Skin epidermis (tissue), 12 donors: ENCODE results near the gene SEC23B.
"Not testable (repeated sequence)": the region's sequence is repeated elsewhere in the genome, so short reads cannot be mapped to it uniquely, and the experiment has no call there.

Experiments used
- H3K27ac ChIP-seq, 21 experiments: fragments of 200-600 bp; sonication (generic) in 11 of 21; one replicate each; pipeline ENCODE4 v1.5.0; 2020; ENCODE audit warnings: mild to moderate bottlenecking in 3 of 21, inconsistent platforms in 2 of 21, moderate library complexity in 2 of 21
- H3K4me3 ChIP-seq, 7 experiments: fragments of 200-600 bp; sonication (generic) in 2 of 7; one replicate each; pipeline ENCODE4 v1.5.0; 2020; ENCODE audit warnings: inconsistent platforms in 2 of 7, mild to moderate bottlenecking in 2 of 7, moderate library complexity in 1 of 7

Gene SEC23B

GRCh38 chr20:18522066-18522465, 14.3 kb downstream of the SEC23B start:
- H3K27ac ChIP-seq, H3K4me3 ChIP-seq: not testable (repeated sequence)

DNA sequence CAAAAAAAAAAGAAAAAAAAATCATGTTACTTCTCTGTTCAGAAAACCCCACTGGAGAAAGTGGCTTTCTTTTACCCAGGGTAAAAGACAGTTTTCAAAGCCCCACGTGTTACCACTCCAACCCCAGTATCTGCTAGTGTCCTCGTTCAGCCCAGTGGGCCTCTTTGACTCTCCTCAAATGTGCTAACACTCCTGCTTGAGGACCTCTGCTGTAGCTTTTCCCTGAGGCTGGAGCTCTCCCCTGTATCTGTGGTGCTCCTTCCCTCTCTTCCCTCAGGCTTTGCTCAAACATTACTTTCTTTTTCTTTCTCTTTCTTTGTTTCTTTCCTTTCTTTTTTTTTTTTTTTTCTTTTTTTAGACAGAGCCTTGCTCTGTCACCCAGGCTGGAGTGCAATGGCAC, 15.3 kb downstream of the SEC23B start:
- no peak overlapping the region for H3K27ac ChIP-seq
- H3K4me3 ChIP-seq = no peak overlapping the region

DNA sequence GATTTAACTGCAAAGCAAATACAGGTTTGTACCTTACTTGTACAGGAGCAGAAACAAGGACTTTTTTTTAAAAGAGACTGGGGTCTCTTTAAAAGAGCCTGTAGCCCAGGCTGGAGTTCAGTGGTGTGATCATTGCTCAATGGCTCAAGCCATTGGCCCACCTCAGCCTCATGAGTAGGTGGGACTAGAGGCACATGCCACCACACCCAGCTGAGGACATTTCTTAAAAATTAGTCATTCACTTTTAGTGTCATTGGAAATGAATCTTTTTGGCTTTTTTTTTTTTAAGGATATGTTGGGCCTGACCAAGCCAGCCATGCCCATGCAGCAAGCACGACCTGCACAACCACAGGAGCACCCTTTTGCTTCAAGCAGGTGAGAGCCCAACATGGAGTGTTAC, 16.9 kb downstream of the SEC23B start:
- no peak overlapping the region for H3K27ac ChIP-seq
- no peak overlapping the region for H3K4me3 ChIP-seq

- H3K4me3 ChIP-seq, H3K27ac ChIP-seq: not testable (repeated sequence)
These were observed 19.0 kb downstream of the SEC23B start for GRCh38 chr20:18526761-18527160.

DNA sequence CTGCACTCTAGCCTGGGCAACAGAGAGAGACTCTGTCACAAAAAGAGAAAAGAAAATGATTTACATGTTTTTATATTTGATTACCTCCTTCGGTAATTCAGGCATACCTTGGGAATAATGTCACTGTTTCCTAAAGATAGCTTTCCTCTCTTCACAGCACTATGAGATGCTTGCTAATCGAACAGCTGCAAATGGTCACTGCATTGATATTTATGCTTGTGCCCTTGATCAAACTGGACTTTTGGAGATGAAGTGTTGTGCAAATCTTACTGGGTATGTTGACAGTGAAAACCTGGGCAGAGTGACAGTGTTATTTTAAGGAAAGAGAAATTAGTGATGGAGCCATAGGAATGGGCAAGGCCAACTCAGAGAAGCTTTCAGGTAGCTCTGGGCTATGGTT, 19.6 kb downstream of the SEC23B start:
- Histone ChIP-seq H3K4me3 (no peak overlapping the region), H3K27ac (no peak overlapping the region)

GRCh38 chr20:18527836-18528235, 20.1 kb downstream of the SEC23B start:
- no peak overlapping the region for H3K27ac ChIP-seq
- H3K4me3 ChIP-seq = no peak overlapping the region

DNA sequence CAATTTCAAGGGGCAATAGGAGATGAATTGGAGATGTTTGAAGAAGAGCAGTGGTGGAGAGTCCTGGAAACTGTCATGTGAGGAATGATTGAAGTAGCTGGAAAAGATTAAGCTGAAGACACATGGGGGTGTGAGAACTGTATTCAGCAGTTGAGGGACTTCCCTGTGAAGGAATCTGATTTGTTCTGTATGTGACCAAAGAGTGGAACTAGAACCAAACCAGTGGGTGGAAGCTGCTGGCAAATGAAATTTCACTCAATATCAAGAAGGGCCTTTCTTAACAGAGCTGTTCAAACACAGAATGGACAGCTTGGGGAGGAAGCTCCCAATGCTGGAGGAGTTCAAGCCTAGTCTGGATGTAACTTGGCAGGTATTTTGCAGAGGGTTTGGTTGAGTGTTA, 21.3 kb downstream of the SEC23B start:
- no peak overlapping the region for H3K4me3 ChIP-seq
- no peak overlapping the region for H3K27ac ChIP-seq

DNA sequence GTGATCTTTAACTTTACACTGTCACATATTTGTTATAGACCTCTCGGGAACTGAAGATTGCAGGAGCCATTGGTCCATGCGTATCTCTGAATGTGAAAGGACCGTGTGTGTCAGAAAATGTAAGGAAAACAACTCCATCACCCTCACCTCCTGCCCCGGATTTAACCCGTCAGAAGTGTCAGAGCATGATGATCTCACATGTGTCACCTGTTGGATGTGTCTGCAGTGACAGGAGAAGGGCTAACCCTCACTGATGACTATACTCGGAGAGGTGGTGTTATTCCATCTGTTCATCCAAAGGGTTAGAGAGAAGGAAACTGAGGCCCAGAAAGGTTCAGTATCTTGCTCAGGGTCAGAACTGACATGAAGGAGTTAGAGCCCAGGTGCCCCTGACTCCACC, 24.9 kb downstream of the SEC23B start:
- Histone ChIP-seq H3K4me3 (no peak overlapping the region), H3K27ac (no peak overlapping the region)

GRCh38 chr20:18533491-18533890, 25.8 kb downstream of the SEC23B start:
- no peak overlapping the region for H3K4me3 ChIP-seq
- H3K27ac ChIP-seq = no peak overlapping the region

- H3K4me3 ChIP-seq = no peak overlapping the region
- no peak overlapping the region for H3K27ac ChIP-seq
These were observed 26.4 kb downstream of the SEC23B start for GRCh38 chr20:18533978-18534644.

GRCh38 chr20:18537651-18538050, 29.9 kb downstream of the SEC23B start:
- no peak overlapping the region for H3K4me3 ChIP-seq

DNA sequence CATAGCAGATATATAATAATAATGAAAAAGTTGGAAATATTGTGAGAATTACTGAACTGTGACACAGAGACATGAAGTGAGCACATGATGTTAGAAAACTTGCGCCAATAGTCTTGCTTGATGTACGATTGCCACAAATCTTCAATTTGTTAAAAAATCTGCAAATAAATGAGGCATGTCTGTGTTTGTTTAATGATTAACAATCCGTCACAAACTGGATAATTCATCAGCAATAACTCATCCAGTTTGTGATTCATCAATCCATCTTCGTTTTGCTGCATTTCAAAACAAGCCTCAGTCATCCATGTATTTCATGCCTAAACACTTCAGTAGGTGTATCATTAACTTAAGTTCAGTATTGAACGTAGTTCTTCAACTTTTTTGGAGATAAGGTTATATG, 34.0 kb downstream of the SEC23B start:
- Histone ChIP-seq H3K4me3 (no peak overlapping the region), H3K27ac (no peak overlapping the region)

More at GRCh38 chr20:18537651-18538050, 29.9 kb downstream of the SEC23B start:
- no peak overlapping the region for H3K27ac ChIP-seq

DNA sequence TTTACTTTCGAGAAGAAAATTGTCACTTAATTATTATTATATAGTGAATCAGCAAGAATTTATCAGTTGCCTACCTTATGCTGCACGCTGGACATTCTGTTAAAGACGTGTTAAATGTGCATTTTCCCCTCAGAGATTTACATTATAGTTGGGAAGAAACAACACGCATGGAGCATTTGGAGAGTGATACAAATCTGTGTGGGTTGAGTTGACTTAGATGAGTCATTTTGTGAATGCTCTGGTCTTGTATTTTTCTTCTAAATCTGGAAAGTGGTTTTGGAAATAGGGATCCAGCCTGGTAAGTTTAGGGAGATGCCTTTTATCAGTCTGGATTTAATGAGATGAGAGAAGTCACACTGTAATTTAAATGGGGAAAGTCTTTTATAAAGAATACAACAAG, 35.5 kb downstream of the SEC23B start:
- no peak overlapping the region for H3K27ac ChIP-seq
- H3K4me3 ChIP-seq = no peak overlapping the region

DNA sequence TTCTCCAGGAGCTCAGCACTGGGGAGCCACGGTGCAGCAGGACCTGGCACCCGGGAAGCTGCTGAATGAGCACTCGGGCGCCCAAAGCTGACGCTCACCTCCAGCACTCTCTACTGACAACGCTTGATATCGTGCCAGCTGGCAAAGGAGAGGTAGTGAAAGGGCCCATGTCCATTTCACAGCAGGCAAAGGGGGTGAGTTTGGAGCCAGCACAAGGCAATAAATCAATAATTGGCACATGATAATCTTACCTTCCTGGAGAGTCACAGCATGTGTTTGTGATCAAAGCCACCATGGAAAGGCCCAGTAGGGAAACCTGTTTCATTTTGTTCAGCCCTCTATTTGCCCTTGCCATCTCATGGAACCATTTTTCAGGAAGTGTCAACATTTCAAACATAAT, 36.2 kb downstream of the SEC23B start:
- no peak overlapping the region for H3K27ac ChIP-seq

DNA sequence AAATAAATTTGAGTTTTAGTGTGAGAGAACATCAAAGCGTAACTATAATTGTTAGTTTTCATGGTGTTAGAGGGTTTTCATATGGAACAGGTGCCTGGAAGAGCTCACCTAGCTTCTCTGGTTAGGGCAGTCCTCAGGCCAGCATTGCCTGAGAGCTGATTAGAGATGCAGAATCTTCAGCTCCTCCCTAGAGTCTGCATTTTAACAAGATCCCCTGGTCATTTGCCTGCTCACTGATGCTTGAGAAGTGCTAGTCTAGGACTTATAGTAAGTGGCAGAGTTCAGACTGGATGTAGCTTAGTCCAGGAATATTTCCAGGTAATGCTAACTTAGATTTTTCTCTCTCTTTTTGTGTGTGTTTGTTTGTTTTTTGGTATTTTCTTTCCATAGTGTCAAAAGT, 37.8 kb downstream of the SEC23B start:
- no peak overlapping the region for H3K4me3 ChIP-seq

More for the DNA sequence above, 36.2 kb downstream of the SEC23B start:
- H3K4me3 ChIP-seq = no peak overlapping the region

DNA sequence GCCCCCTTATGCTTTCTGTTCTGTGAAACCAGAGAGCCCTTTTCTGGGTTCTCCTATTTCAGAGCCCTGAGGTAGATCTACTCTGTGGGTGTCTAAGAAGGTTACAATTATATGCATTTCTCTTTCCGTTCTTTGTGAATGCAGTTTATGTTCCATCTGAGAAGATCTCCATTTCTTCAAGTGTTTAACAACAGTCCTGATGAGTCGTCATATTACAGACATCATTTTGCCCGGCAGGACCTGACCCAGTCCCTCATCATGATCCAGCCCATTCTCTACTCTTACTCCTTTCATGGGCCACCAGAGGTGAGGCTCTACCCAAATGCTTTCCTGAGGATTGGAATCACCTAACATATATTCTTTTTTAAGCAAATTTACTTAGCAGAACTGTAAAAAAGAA, 40.7 kb downstream of the SEC23B start:
- Histone ChIP-seq H3K27ac (no peak overlapping the region), H3K4me3 (no peak overlapping the region)

More for the DNA sequence above, 37.8 kb downstream of the SEC23B start:
- no peak overlapping the region for H3K27ac ChIP-seq

DNA sequence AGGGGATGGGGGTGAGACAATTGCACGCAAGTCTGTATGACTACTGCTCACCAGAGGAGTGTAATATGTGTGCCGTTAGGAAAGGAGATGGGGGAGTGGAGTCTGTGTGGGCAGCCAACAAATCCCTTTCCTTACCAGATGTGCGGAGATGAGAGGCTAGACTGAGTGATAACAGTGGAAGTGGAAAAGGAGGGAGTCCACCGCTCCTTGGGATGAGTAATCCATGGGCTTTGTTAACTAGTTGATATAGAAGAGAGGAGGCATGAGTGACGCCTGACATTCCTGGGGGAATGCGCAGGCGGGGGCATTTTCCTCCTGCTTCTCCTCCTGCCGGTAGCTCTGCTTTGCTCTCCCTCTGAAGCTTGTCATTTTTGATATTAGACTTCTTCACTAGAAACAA, 46.0 kb downstream of the SEC23B start:
- H3K4me3 ChIP-seq = no peak overlapping the region
- H3K27ac ChIP-seq = no peak overlapping the region

DNA sequence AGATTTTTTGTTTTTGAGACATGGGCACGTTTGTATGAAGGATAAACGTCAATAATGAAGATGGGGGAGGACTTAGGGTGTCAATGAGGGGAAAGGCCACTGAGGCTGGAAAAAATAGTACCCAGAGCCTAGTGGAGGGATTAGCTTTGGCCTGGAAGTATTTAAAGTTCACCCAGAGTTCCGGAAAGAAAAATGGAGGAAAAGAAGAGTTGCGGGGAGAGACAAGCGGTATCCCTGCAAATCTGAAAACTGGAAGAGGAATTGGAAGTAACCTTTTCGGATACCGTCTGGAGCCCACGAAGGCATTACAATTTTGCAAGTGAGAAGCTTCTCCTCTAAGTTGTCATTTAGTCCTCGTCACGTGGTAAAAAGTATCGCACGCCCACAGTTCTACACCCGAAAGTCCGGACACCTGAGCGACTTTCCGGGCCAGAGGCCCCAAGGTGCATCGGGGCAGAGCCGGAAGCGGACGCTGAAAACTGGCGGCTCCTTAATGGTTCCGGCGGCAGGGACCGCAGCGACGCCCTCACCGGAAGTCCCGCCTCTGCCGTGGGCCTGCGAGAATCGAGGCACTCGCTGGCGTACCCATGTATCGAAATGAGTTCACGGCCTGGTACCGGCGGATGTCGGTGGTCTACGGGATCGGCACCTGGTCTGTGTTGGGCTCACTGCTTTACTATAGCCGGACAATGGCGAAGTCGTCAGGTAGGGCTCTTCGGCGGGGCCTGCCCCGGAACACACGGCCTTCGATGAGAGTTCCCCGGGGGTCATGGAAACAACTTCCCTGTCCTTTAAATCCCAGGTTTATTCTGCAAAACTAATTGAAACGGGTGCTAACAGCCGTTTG, 59.4 kb downstream of the SEC23B start, which contains the start of gene SMIM26:
Gene SMIM26, plus strand, starts transcription at position 541 of the 847 bp plus-strand sequence. Its CDS starts 47 bp downstream, at position 588.
- Histone ChIP-seq H3K4me3 (peak within 1 kb of the TSS; percentile 45 to 74 (median 55)), H3K27ac (peak within 1 kb of the TSS; percentile 16 to 96 (median 86))

GRCh38 chr20:18567739-18568091, 60.0 kb downstream of the SEC23B start:
- Histone ChIP-seq H3K4me3 (peak overlapping the region; percentile 45 to 74 (median 55)), H3K27ac (peak overlapping the region; percentile 16 to 96 (median 86))

DNA sequence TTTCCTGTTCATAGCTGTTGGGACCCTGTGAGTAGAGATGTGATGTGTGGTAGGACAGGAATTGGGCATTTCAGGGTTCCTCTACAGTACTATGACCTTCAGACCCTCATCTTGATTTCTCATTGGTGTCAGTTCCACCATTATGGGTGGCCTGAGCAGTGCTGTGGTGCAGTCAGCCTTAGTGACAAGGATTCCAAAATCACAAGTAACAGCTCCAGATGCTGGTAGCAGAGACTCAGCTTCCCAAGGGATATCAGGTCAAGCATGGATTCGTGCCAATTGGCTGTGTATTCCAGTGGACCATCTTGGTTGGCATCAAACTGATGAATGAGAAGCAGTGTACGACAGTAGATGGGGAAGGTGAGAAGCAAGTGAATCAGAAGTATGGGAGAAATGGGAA, 63.3 kb downstream of the SEC23B start:
- Histone ChIP-seq H3K4me3 (no peak overlapping the region), H3K27ac (peak overlapping the region in 1 of 21 experiments; percentile 31)

DNA sequence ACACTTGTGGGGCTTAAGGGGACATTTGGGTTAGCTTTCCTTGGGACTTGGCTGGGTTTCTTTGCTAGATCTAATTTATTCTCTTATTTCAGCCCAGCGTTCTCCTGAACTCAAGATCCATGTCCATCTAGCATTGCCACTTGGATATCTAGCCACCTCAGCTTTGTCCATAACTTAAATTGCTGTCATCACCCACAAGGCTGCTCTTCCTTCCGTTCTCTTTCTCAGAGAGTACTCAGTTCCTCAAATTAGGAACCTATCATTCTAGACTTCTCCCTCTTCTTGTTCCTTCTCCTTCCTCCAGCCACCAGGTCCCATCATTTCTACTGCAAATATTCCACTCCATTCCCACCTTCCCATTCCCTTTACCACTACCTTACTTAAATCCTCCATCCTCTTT, 63.8 kb downstream of the SEC23B start:
- Histone ChIP-seq H3K27ac (peak overlapping the region in 1 of 21 experiments; percentile 31), H3K4me3 (no peak overlapping the region)
